Duodenal mucosa (tissue), 2 donors: ENCODE results near the gene TSPAN5.

ENCODE experiments used
- H3K27ac ChIP-seq: one replicate; pipeline ENCODE4 v1.7.0; 2013; ENCODE audit warnings: low read depth, low read length
- H3K27me3 ChIP-seq, 2 donors: one replicate each; pipeline ENCODE4 v1.7.0; 2013; ENCODE audit warnings: low read length in 2 of 2, control low read depth in 1 of 2; ENCODE audit not compliant: insufficient read depth in 2 of 2, control insufficient read depth in 1 of 2
- H3K36me3 ChIP-seq, 2 donors: one replicate each; pipeline ENCODE4 v1.7.0; 2013; ENCODE audit warnings: low read length in 2 of 2, control low read depth in 1 of 2; ENCODE audit not compliant: insufficient read depth in 2 of 2, control insufficient read depth in 1 of 2
- H3K4me1 ChIP-seq, 2 donors: one replicate each; pipeline ENCODE4 v1.7.0; 2013; ENCODE audit warnings: low read length in 2 of 2, control low read depth in 1 of 2; ENCODE audit not compliant: insufficient read depth in 2 of 2, control insufficient read depth in 1 of 2
- H3K4me3 ChIP-seq, 2 donors: one replicate each; pipeline ENCODE4 v1.7.0; 2013; ENCODE audit warnings: low read length in 2 of 2, low read depth in 1 of 2
- H3K9ac ChIP-seq, 2 donors: one replicate each; pipeline ENCODE4 v1.7.0; 2013; ENCODE audit warnings: low read length in 2 of 2, low read depth in 1 of 2
- H3K9me3 ChIP-seq, 2 donors: one replicate each; pipeline ENCODE4 v1.7.0; 2013; ENCODE audit warnings: low read length in 2 of 2, control low read depth in 1 of 2; ENCODE audit not compliant: control insufficient read depth in 1 of 2

Gene TSPAN5

DNA sequence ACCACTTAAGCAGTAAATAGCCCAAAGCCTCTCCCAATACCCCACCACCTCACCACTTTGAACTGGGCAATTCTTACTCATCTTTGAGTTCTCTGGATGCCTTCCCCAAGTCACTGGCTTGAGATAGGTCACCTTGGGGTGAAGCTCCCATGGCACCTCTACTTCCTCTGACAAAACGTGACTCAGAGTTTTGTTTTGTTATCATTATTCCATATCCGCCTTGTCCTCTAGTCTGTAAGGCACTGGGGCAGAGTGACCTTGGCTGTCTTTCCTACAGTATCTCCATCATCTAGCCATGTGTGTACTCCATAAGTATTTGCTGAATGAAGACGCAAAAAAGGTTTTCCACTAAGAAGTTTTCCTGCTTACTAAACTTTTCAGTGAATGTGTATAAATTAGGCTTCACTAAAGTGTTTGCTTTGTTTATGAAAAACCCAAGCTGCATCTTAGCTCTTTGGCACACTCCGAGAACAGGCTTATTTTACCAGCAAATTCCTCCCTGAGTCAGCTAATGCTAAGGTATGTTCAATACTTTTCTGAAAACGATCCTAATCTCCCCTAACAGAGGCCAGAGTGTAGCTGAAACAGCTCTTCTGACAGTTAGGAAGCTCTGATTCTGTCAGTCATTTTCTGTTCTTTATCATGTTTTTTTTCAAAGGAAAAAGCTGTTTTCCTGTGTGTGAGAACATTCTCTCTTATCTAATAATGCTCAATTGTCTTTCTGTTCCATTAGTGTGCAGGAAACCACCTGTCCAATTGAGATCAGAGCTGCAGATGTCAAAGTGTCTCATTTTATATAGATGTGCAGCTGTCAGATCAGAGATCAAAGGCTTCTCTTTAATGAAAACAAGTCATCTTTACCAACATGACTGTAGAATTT lies 30.2 kb upstream of the TSPAN5 start:
- H3K27me3 ChIP-seq: no peaks in the 10 kb centered on the region
- H3K4me1 ChIP-seq: no peaks in the 10 kb centered on the region
- no peak overlapping the region for H3K9ac ChIP-seq
- no peak overlapping the region for H3K27ac ChIP-seq
- H3K36me3 ChIP-seq: no peaks in the 10 kb centered on the region
- H3K4me3 ChIP-seq: no peak overlapping the region
- H3K9me3 ChIP-seq: no peaks in the 10 kb centered on the region

DNA sequence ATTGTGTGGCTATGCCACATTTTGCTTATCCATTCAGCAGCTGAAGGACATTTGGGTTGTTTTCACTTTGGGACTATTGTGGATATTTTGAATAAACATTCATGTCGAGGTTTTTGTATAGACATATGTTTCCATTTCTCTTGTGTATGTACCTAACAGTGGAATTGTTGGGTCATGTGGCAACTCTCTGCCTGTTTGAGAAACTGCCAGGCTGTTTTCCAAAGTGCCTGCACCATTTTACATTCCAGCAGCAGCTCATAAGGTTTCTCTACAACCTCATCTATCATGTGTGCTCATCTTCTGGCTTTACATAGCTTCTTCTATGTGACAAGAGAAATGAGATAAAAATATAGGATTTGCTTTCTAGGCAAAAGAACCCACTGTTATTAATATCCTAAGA lies 29.5 kb upstream of the TSPAN5 start:
- Histone ChIP-seq H3K9me3 (no peaks in the 10 kb centered on the region), H3K27ac (no peak overlapping the region), H3K27me3 (no peaks in the 10 kb centered on the region), H3K36me3 (no peaks in the 10 kb centered on the region), H3K4me1 (no peaks in the 10 kb centered on the region), H3K9ac (no peak overlapping the region), H3K4me3 (no peak overlapping the region)

DNA sequence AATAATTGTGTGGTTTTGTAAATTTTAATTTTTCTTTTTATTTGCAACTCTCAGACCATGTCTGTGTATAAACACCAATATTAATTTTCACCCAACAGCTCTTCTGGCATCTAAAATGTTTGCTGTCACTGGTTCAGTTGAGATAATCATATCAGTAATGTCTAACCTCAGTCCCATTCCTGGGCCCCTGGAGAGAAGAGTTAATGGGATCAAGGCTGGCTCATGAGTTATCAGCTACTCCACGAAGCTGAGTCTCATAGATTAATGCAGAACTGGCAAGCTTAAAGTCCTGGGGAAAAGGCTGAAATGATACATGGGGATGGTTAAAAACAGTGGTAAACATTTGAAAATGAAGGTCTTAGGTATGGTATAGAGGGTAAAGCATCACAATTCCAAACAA lies 28.4 kb upstream of the TSPAN5 start:
- Histone ChIP-seq H3K4me1 (no peaks in the 10 kb centered on the region), H3K4me3 (no peak overlapping the region), H3K27ac (no peak overlapping the region), H3K9me3 (no peaks in the 10 kb centered on the region), H3K36me3 (no peaks in the 10 kb centered on the region), H3K9ac (no peak overlapping the region), H3K27me3 (no peaks in the 10 kb centered on the region)

DNA sequence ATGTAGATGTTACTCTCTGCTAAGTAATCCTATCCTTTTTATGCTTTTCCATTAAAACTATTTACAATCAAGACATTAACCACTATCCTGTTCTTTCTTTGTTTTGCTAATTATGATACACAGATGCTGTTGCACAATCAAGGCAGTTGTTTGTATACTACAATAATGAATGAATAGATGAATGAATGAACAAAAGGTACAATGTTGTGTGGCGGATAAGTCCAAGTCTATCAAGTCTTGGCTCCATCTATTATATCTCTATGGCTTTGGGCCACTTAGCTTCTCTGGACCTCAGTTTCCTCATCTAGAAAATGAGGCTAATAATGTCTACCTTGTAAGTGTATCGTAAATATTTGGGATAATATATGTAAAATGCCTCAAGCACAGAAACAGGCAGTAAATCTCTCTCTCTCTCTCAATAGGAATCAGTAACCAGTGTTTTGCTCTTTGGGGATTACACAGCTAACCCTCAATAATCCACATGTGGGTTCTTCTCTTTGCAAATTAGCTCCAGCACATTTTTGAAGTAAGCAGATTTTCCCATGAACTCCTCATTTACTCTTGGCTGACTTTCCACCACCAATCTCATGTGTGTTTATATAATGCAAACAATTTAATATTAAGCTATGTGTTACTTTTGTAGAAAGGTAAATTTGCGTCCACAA lies 27.8 kb upstream of the TSPAN5 start:
- Histone ChIP-seq H3K9me3 (no peaks in the 10 kb centered on the region), H3K36me3 (no peaks in the 10 kb centered on the region), H3K27ac (no peak overlapping the region), H3K4me3 (no peak overlapping the region), H3K27me3 (no peaks in the 10 kb centered on the region), H3K9ac (no peak overlapping the region), H3K4me1 (no peaks in the 10 kb centered on the region)

DNA sequence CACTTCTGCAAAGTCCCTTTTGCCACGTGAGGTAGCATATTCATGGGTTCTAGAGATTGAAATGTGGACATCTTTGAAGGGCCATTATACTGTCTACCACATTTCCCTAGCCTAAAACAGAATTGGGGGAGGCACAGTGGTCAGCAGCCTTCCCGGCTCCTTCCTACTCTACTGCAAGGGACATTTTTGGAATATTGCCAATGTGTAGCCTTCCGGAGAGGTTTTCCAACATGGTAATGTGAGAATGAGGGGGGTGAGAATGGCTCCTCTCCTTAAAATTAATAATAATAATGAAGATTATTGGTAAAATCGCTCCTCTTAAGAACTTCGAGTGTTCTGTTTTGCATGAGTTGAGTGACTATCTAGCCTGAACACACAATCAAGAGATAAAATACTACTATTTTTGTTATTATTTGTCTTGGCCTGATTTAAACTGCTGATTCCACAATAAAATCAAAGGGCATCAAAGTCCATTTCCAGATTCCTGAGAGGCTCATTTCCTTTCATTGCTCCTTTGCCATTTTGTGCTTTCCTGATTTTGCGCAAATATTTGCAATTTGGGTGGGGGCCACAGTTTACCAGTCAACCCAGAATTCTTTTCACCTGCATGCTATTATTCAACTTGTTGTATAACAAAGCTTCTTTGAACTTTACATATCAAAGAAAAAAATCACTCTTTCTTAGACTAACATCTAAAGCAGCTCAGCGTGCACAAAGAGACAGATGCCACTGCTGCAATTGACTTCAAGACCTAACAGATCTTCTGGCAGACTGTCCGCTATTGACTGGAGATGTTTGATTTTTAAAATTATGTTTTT lies 27.0 kb upstream of the TSPAN5 start:
- H3K4me3 ChIP-seq: no peak overlapping the region
- H3K27ac ChIP-seq: no peak overlapping the region
- H3K9me3 ChIP-seq: no peaks in the 10 kb centered on the region
- H3K27me3 ChIP-seq: no peaks in the 10 kb centered on the region
- H3K4me1 ChIP-seq: no peaks in the 10 kb centered on the region
- H3K36me3 ChIP-seq: no peaks in the 10 kb centered on the region
- H3K9ac ChIP-seq: no peak overlapping the region

DNA sequence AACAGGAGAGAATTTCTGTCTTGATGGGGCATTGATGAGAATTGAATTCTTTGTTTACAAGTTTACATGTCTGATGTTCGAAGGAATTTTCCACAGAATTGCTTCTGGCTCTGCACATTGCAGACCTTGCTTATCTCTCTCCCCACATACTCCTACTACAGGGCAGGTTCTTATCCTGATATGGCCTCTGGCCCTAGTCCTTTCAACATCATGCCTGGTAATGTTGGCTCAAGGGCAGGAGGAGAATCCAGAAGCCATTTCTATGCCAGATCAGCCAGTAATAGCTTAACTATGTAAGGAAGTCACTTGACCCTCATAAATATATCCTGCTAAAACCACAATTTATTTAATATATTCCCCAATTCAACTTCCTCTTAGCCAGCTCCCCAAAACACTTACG lies 24.3 kb upstream of the TSPAN5 start:
- Histone ChIP-seq H3K27ac (no peak overlapping the region), H3K9me3 (no peaks in the 10 kb centered on the region), H3K27me3 (no peaks in the 10 kb centered on the region), H3K4me1 (no peaks in the 10 kb centered on the region), H3K9ac (no peak overlapping the region), H3K4me3 (no peak overlapping the region), H3K36me3 (no peaks in the 10 kb centered on the region)

DNA sequence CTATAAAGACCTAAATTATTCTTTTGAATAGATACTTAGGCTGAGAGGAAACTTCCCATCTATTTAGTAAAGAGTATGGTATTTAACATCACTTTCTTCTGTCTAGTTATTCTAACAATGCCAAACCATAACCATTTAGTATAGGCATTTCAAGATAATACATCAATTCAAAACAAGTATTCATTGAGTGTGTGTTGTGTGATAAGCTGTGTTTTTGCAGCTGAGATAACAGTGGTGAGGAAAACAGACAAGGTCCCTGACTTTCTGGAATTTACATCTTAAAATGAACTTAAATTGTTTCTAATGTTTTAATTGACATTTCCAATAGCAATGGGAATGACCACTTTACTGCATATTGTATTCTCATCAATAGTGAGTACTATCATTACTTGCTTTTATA lies 22.4 kb upstream of the TSPAN5 start:
- no peak overlapping the region for H3K4me3 ChIP-seq
- no peak overlapping the region for H3K27ac ChIP-seq
- no peak overlapping the region for H3K9ac ChIP-seq
- H3K27me3 ChIP-seq: no peaks in the 10 kb centered on the region
- H3K36me3 ChIP-seq: no peaks in the 10 kb centered on the region
- H3K4me1 ChIP-seq: no peaks in the 10 kb centered on the region
- H3K9me3 ChIP-seq: no peaks in the 10 kb centered on the region

DNA sequence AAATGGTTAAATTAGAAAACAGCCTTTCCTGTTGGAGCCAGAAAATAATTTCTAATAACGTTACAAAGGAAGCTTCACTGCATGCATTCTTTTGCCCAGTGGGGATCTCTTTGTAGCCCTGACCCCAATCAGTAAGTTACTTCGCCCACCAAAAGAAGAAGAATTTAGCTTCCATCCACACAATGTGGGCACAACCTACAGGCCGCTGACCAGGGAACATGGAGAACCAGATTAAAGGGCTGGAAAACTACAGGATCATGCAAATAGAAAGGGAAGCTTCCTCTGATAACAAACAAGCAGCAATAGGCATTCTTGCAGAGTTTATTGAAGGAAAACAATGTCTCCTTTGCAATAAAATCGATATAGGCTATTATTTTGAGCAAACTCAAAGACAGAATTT lies 21.3 kb upstream of the TSPAN5 start:
- H3K4me3 ChIP-seq: no peak overlapping the region
- H3K27ac ChIP-seq: no peak overlapping the region
- H3K36me3 ChIP-seq: no peaks in the 10 kb centered on the region
- no peaks in the 10 kb centered on the region for H3K27me3 ChIP-seq
- H3K9me3 ChIP-seq: no peaks in the 10 kb centered on the region
- no peaks in the 10 kb centered on the region for H3K4me1 ChIP-seq
- no peak overlapping the region for H3K9ac ChIP-seq

DNA sequence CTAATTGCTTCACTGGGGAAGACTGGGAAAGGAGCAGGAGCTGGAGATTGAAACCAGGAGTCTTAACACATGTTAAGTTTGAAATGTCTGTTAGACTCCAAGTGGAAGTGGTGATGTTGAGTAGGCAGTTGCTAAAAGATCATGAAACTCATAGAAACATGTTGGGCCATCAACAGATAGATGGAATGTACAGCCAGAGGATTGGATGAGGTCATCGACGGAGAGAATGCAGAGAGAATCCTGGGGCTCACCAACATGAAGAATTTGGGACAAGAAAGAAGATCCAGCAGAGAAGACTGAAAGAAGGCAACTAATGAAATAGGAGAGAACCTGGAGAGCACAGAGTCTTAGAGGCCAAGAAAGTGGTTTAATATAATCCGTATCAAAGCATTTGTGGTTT lies 19.4 kb upstream of the TSPAN5 start:
- no peaks in the 10 kb centered on the region for H3K27me3 ChIP-seq
- no peak overlapping the region for H3K9ac ChIP-seq
- no peaks in the 10 kb centered on the region for H3K4me1 ChIP-seq
- no peak overlapping the region for H3K4me3 ChIP-seq
- no peaks in the 10 kb centered on the region for H3K36me3 ChIP-seq
- no peaks in the 10 kb centered on the region for H3K9me3 ChIP-seq
- H3K27ac ChIP-seq: no peak overlapping the region
